ENCODE data around the gene OR1F1. TPM values are rescaled to one million over a fixed set of nuclear protein-coding genes. Genes with fewer than 3 reads are reported as not detected.

OR1F1 gene
- total and polyA plus RNA-seq, 11 donors, result not detected

DNA sequence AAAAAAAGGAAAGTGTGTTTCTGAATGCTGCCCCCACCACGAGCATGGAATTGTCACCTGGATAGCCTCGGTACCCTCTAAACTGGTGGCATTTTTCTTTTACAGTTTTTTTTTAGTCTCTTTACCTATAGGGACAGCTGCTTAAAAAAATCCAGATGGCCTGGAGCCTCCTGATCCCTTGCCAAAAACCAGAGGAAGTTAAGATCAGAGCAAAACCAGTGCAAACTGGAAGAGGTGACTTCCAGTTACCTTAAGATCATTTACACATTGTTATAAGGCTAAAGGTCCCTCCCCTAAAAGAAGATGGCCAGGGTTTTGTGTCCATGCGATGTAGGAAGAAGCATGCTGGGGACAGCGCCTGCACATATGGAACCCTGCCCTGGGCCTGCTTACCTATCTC is 65.0 kb downstream of the OR1F1 start:
- no peak overlapping the region for H3K4me3 ChIP-seq
- TF ChIP-seq CTCF (IDR thresholded peaks at IDR 0.05) (no peak), POLR2A (IDR thresholded peaks at IDR 0.05) (no peak)
- H3K27ac ChIP-seq, result no peak overlapping the region
- DNase-seq (no peak), ATAC-seq (no peak)
- H3K4me1 ChIP-seq, result peaks cover 0 to 14% (median 0%) of the 10 kb centered on the region in 12 donors
- H3K36me3 ChIP-seq, result no peaks in the 10 kb centered on the region
- H3K9me3 ChIP-seq, result no peaks in the 10 kb centered on the region
- H3K27me3 ChIP-seq, result peaks cover 0 to 20% (median 0%) of the 10 kb centered on the region in 9 donors
- 70 to 78% (median 77%) methylated on average over 4 of the region's 4 CpGs for WGBS, 4 donors
- intact Hi-C loops (cut with DNase I), result no loop called here

- peaks cover 0 to 23% (median 0%) of the 10 kb centered on the region in 12 donors for H3K4me1 ChIP-seq
- H3K27me3 ChIP-seq, result peaks cover 0 to 20% (median 0%) of the 10 kb centered on the region in 9 donors
- no peak overlapping the region for H3K27ac ChIP-seq
- peak overlapping the region in 1 of 12 donors; percentile 5 for H3K4me3 ChIP-seq
- intact Hi-C loops (cut with DNase I), result no loop called here
- no peaks in the 10 kb centered on the region for H3K36me3 ChIP-seq
- no peak for TF ChIP-seq POLR2A (IDR thresholded peaks at IDR 0.05)
- TF ChIP-seq CTCF (IDR thresholded peaks at IDR 0.05), result no peak
- DNase-seq (no peak), ATAC-seq (no peak)
- 35 to 58% (median 41%) methylated on average over 28 to 35 of the region's 35 CpGs for WGBS, 4 donors
- no peaks in the 10 kb centered on the region for H3K9me3 ChIP-seq
Observed at GRCh38 chr16:3254309-3254708, 66.3 kb downstream of the OR1F1 start.

Other genes starting within 250 kb of the OR1F1 start
- gene KREMEN2, start 223.9 kb upstream of the OR1F1 start, total RNA-seq, result under 1 TPM in 1 of 9 donors, not detected in 8; 0.27 TPM
- not detected for gene KREMEN2, start 223.9 kb upstream of the OR1F1 start, polyA plus RNA-seq
- gene PAQR4, start 218.9 kb upstream of the OR1F1 start, total RNA-seq, result 10 to 100 TPM in 1 of 9 donors, 1 to 10 TPM in 8; 6.9 to 16.3 (median 9.0) TPM
- 10 to 100 TPM in 1 of 2 donors, 1 to 10 TPM in 1; 8.1 to 15.2 TPM for gene PAQR4, start 218.9 kb upstream of the OR1F1 start, polyA plus RNA-seq
- 10 to 100 TPM in 1 of 9 donors, 1 to 10 TPM in 4, under 1 TPM in 4; 0.72 to 11.9 (median 1.2) TPM for gene PKMYT1, start 207.8 kb upstream of the OR1F1 start, total RNA-seq
- gene PKMYT1, start 207.8 kb upstream of the OR1F1 start, polyA plus RNA-seq, result 1 to 10 TPM; 1.3 to 2.5 TPM
- 1 to 10 TPM in 2 of 9 donors, under 1 TPM in 7; 0.13 to 2.0 (median 0.75) TPM for gene CLDN9, start 175.3 kb upstream of the OR1F1 start, total RNA-seq
- 1 to 10 TPM in 1 of 2 donors, under 1 TPM in 1; 0.62 to 1.7 TPM for gene CLDN9, start 175.3 kb upstream of the OR1F1 start, polyA plus RNA-seq
- not detected for gene CLDN6, start 170.0 kb upstream of the OR1F1 start, total RNA-seq
- under 1 TPM in 1 of 2 donors, not detected in 1; 0.04 TPM for gene CLDN6, start 170.0 kb upstream of the OR1F1 start, polyA plus RNA-seq
- gene TNFRSF12A, start 167.8 kb upstream of the OR1F1 start, total RNA-seq, result 100 to 1,000 TPM in 3 of 9 donors, 10 to 100 TPM in 6; 27.8 to 289 (median 92.4) TPM
- gene TNFRSF12A, start 167.8 kb upstream of the OR1F1 start, polyA plus RNA-seq, result 100 to 1,000 TPM; 260 to 824 TPM
- gene HCFC1R1, start 164.3 kb upstream of the OR1F1 start, total RNA-seq, result 10 to 100 TPM; 32.8 to 66.7 (median 50.5) TPM
- gene HCFC1R1, start 164.3 kb upstream of the OR1F1 start, polyA plus RNA-seq, result 100 to 1,000 TPM in 1 of 2 donors, 10 to 100 TPM in 1; 54.6 to 189 TPM
- gene THOC6, start 164.2 kb upstream of the OR1F1 start, total RNA-seq, result 10 to 100 TPM in 4 of 9 donors, 1 to 10 TPM in 5; 6.9 to 14.0 (median 9.4) TPM
- 10 to 100 TPM; 15.4 to 23.0 TPM for gene THOC6, start 164.2 kb upstream of the OR1F1 start, polyA plus RNA-seq
- not detected for gene BICDL2, start 151.3 kb upstream of the OR1F1 start, total RNA-seq
- under 1 TPM in 1 of 2 donors, not detected in 1; 0.07 TPM for gene BICDL2, start 151.3 kb upstream of the OR1F1 start, polyA plus RNA-seq
- 1 to 10 TPM in 3 of 9 donors, under 1 TPM in 6; 0.32 to 3.0 (median 0.90) TPM for gene MMP25, start 141.6 kb upstream of the OR1F1 start, total RNA-seq
- 1 to 10 TPM in 1 of 2 donors, under 1 TPM in 1; 0.97 to 1.3 TPM for gene MMP25, start 141.6 kb upstream of the OR1F1 start, polyA plus RNA-seq
- gene IL32, start 122.6 kb upstream of the OR1F1 start, total RNA-seq, result 100 to 1,000 TPM in 1 of 9 donors, 10 to 100 TPM in 8; 20.6 to 241 (median 48.9) TPM
- gene IL32, start 122.6 kb upstream of the OR1F1 start, polyA plus RNA-seq, result 10 to 100 TPM; 60.2 to 63.4 TPM
- gene ZSCAN10, start 88.9 kb upstream of the OR1F1 start, total RNA-seq, result not detected
- gene ZSCAN10, start 88.9 kb upstream of the OR1F1 start, polyA plus RNA-seq, result not detected
- 10 to 100 TPM in 2 of 9 donors, 1 to 10 TPM in 7; 7.4 to 19.8 (median 8.1) TPM for gene ZNF205, start 75.6 kb upstream of the OR1F1 start, total RNA-seq
- 10 to 100 TPM; 13.9 to 17.0 TPM for gene ZNF205, start 75.6 kb upstream of the OR1F1 start, polyA plus RNA-seq
- gene ZNF213, start 53.2 kb upstream of the OR1F1 start, total RNA-seq, result 10 to 100 TPM in 2 of 9 donors, 1 to 10 TPM in 7; 6.7 to 14.3 (median 8.2) TPM
- gene ZNF213, start 53.2 kb upstream of the OR1F1 start, polyA plus RNA-seq, result 10 to 100 TPM in 1 of 2 donors, 1 to 10 TPM in 1; 8.7 to 14.2 TPM
- gene ZNF200, start 47.0 kb downstream of the OR1F1 start, total RNA-seq, result 1 to 10 TPM; 4.8 to 8.7 (median 6.5) TPM
- gene ZNF200, start 47.0 kb downstream of the OR1F1 start, polyA plus RNA-seq, result 1 to 10 TPM; 2.7 to 4.7 TPM
- 1 to 10 TPM in 4 of 9 donors, under 1 TPM in 5; 0.39 to 4.3 (median 0.91) TPM for gene MEFV, start 68.4 kb downstream of the OR1F1 start, total RNA-seq
- under 1 TPM; 0.23 to 0.33 TPM for gene MEFV, start 68.4 kb downstream of the OR1F1 start, polyA plus RNA-seq
- gene ZNF263, start 95.3 kb downstream of the OR1F1 start, total RNA-seq, result 10 to 100 TPM in 4 of 9 donors, 1 to 10 TPM in 5; 6.4 to 18.7 (median 9.6) TPM
- 10 to 100 TPM in 1 of 2 donors, 1 to 10 TPM in 1; 5.3 to 16.6 TPM for gene ZNF263, start 95.3 kb downstream of the OR1F1 start, polyA plus RNA-seq
- 10 to 100 TPM in 1 of 9 donors, 1 to 10 TPM in 8; 4.6 to 10.4 (median 8.2) TPM for gene TIGD7, start 117.2 kb downstream of the OR1F1 start, total RNA-seq
- gene TIGD7, start 117.2 kb downstream of the OR1F1 start, polyA plus RNA-seq, result 1 to 10 TPM; 2.9 to 7.4 TPM
- gene ZNF75A, start 117.3 kb downstream of the OR1F1 start, total RNA-seq, result 10 to 100 TPM; 13.3 to 27.3 (median 18.1) TPM
- 10 to 100 TPM; 12.3 to 22.0 TPM for gene ZNF75A, start 117.3 kb downstream of the OR1F1 start, polyA plus RNA-seq
- gene OR2C1, start 167.7 kb downstream of the OR1F1 start, total RNA-seq, result under 1 TPM in 1 of 9 donors, not detected in 8; 0.36 TPM
- not detected for gene OR2C1, start 167.7 kb downstream of the OR1F1 start, polyA plus RNA-seq
- gene ZSCAN32, start 212.8 kb downstream of the OR1F1 start, total RNA-seq, result 1 to 10 TPM; 5.4 to 9.5 (median 7.5) TPM
- gene ZSCAN32, start 212.8 kb downstream of the OR1F1 start, polyA plus RNA-seq, result 1 to 10 TPM; 5.3 to 9.1 TPM
- 10 to 100 TPM in 5 of 9 donors, 1 to 10 TPM in 4; 8.4 to 21.0 (median 10.6) TPM for gene ZNF174, start 213.0 kb downstream of the OR1F1 start, total RNA-seq
- 1 to 10 TPM; 7.9 to 8.1 TPM for gene ZNF174, start 213.0 kb downstream of the OR1F1 start, polyA plus RNA-seq